PFSK-1 (cell line): Measurements from ENCODE around the gene ADAMTS15.

ENCODE experiments used
- POLR2AphosphoS5 ChIP-seq: IDR thresholded peaks from 2 replicates; pipeline ENCODE4 v1.6.1; 2012; ENCODE audit warnings: low read depth, mild to moderate bottlenecking, control low read depth, low read length, moderate library complexity
- REST ChIP-seq, 2 experiments: IDR thresholded peaks; 2 replicates each; pipeline versions ENCODE4 v1.6.1 to v1.8.0; 2011 to 2012; ENCODE audit warnings: low read depth in 2 of 2, low read length in 2 of 2, control low read depth in 1 of 2, inconsistent platforms in 1 of 2, mild to moderate bottlenecking in 1 of 2, moderate library complexity in 1 of 2; ENCODE audit not compliant: insufficient read depth in 1 of 2
- SIN3A ChIP-seq: IDR thresholded peaks from 2 replicates; pipeline ENCODE4 v1.6.1; 2012; ENCODE audit warnings: mild to moderate bottlenecking, low read length, moderate library complexity, borderline replicate concordance; ENCODE audit not compliant: insufficient read depth

GRCh38 chr11:130475426-130476053 is 27.1 kb downstream of the ADAMTS15 start:
- no peak for TF ChIP-seq REST (IDR thresholded peaks at IDR 0.05; ENCODE audit: insufficient read depth in 1 of 2, low read depth in 2 of 2, low read length in 2 of 2)
- no peak for TF ChIP-seq SIN3A
- TF ChIP-seq POLR2AphosphoS5, result no peak
